ENCODE results near the gene EMILIN1. TPM values are rescaled to one million over a fixed set of nuclear protein-coding genes. Genes with fewer than 3 reads are reported as not detected.
A peak's percentile ranks its signal among the peaks of the same experiment; 100 is the strongest.

EMILIN1 gene
- total and polyA plus RNA-seq, 10 of the 15 experiments (the other 5 are each of a cell fraction or from before 2014, with no cell fraction given): 0.01 to 2.3 (median 1.2) TPM; not detected in 2

DNA sequence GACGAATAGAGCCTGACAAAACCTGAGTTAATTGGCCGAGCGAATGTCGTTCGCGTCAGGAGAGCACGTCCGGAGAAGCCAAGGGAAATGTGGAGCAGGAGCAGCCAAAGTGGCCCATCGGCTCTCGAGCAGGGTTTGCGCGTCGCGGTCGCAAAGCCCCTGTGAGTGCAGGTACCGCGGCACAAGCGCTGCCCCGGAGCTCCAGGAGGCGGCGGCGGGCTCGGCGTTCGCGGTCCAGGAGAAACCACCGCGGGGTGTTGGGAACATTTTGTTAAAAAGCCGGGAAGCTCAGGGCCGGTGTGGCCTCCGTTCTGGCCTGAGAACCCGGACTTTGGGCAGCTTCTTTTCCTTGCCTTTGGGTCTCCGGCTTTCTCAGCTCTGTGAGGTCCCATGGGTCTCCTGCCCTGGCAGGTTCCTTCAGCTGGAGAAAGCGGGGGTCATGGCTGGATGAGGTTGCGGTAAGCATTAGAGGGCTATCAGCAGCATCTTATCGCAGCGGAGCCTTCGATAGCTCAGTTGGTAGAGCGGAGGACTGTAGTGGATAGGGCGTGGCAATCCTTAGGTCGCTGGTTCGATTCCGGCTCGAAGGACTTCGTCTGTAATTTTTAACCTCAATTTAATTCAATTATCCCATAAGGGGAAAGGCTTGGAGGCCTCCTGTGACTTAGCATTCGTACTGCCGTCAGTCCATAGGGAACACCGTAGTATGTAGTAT lies 28.0 kb upstream of the EMILIN1 start (continued):
- TF ChIP-seq RAD21 (IDR thresholded peaks at IDR 0.05; ENCODE audit: insufficient read depth, low read depth, low read length): no peak
- TF ChIP-seq PAX8 (IDR thresholded peaks at IDR 0.05): 0 out of 2 replicates have a peak, but pooled peaks have one; percentile 37
- no peak for TF ChIP-seq FOXM1 (IDR thresholded peaks at IDR 0.05; ENCODE audit: low read depth, low read length)
- TF ChIP-seq RFX5 (IDR thresholded peaks at IDR 0.05; ENCODE audit: low read depth, low read length): no peak
- TF ChIP-seq GATAD2B (conservative IDR thresholded peaks at IDR 0.05; ENCODE audit: low read depth): peak; percentile 45; the same call in 1 of the 2 replicates
- TF ChIP-seq SMAD1 (IDR thresholded peaks at IDR 0.05; ENCODE audit: low read depth, partially characterized antibody): no peak
- TF ChIP-seq, protein P1, sequence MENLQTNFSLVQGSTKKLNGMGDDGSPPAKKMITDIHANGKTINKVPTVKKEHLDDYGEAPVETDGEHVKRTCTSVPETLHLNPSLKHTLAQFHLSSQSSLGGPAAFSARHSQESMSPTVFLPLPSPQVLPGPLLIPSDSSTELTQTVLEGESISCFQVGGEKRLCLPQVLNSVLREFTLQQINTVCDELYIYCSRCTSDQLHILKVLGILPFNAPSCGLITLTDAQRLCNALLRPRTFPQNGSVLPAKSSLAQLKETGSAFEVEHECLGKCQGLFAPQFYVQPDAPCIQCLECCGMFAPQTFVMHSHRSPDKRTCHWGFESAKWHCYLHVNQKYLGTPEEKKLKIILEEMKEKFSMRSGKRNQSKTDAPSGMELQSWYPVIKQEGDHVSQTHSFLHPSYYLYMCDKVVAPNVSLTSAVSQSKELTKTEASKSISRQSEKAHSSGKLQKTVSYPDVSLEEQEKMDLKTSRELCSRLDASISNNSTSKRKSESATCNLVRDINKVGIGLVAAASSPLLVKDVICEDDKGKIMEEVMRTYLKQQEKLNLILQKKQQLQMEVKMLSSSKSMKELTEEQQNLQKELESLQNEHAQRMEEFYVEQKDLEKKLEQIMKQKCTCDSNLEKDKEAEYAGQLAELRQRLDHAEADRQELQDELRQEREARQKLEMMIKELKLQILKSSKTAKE (IDR thresholded peaks at IDR 0.05; ENCODE audit: low read depth, poor library complexity, severe bottlenecking): peak; percentile 92
- TF ChIP-seq, protein P2, sequence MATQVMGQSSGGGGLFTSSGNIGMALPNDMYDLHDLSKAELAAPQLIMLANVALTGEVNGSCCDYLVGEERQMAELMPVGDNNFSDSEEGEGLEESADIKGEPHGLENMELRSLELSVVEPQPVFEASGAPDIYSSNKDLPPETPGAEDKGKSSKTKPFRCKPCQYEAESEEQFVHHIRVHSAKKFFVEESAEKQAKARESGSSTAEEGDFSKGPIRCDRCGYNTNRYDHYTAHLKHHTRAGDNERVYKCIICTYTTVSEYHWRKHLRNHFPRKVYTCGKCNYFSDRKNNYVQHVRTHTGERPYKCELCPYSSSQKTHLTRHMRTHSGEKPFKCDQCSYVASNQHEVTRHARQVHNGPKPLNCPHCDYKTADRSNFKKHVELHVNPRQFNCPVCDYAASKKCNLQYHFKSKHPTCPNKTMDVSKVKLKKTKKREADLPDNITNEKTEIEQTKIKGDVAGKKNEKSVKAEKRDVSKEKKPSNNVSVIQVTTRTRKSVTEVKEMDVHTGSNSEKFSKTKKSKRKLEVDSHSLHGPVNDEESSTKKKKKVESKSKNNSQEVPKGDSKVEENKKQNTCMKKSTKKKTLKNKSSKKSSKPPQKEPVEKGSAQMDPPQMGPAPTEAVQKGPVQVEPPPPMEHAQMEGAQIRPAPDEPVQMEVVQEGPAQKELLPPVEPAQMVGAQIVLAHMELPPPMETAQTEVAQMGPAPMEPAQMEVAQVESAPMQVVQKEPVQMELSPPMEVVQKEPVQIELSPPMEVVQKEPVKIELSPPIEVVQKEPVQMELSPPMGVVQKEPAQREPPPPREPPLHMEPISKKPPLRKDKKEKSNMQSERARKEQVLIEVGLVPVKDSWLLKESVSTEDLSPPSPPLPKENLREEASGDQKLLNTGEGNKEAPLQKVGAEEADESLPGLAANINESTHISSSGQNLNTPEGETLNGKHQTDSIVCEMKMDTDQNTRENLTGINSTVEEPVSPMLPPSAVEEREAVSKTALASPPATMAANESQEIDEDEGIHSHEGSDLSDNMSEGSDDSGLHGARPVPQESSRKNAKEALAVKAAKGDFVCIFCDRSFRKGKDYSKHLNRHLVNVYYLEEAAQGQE (IDR thresholded peaks at IDR 0.05; ENCODE audit: low read depth, low read length): 0 out of 2 replicates have a peak, but pooled peaks have one; percentile 2
- TF ChIP-seq, protein P3, sequence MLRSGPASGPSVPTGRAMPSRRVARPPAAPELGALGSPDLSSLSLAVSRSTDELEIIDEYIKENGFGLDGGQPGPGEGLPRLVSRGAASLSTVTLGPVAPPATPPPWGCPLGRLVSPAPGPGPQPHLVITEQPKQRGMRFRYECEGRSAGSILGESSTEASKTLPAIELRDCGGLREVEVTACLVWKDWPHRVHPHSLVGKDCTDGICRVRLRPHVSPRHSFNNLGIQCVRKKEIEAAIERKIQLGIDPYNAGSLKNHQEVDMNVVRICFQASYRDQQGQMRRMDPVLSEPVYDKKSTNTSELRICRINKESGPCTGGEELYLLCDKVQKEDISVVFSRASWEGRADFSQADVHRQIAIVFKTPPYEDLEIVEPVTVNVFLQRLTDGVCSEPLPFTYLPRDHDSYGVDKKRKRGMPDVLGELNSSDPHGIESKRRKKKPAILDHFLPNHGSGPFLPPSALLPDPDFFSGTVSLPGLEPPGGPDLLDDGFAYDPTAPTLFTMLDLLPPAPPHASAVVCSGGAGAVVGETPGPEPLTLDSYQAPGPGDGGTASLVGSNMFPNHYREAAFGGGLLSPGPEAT (IDR thresholded peaks at IDR 0.05; ENCODE audit: low read depth): no peak
- no peak for TF ChIP-seq NR2C2 (IDR thresholded peaks at IDR 0.05; ENCODE audit: borderline replicate concordance, control insufficient read depth, insufficient read length, low read depth)
- TF ChIP-seq NRF1 (conservative IDR thresholded peaks at IDR 0.05; ENCODE audit: low read depth, low read length): no peak
- TF ChIP-seq ATF7 (IDR thresholded peaks at IDR 0.05; ENCODE audit: low read depth): peak; percentile 49; the same call in 1 of the 2 replicates
- TF ChIP-seq BHLHE40 (IDR thresholded peaks at IDR 0.05; ENCODE audit: borderline replicate concordance in 1 of 2, low read depth in 2 of 2, low read length in 1 of 2): peak in 1 of 2 experiments; percentile 28; a peak in 1 of 4 replicates
- 0 out of 2 replicates have a peak, but pooled peaks have one; percentile 26 for TF ChIP-seq RCOR1 (conservative IDR thresholded peaks at IDR 0.05; ENCODE audit: low read depth, low read length)
- TF ChIP-seq FOS (IDR thresholded peaks at IDR 0.05; ENCODE audit: borderline replicate concordance, extremely low read depth, insufficient read length): no peak
- TF ChIP-seq ZNF384 (IDR thresholded peaks at IDR 0.05; ENCODE audit: borderline replicate concordance, low read depth, low read length): no peak
- no peak; the same call in 1 of the 2 replicates for TF ChIP-seq NBN (IDR thresholded peaks at IDR 0.05)
- no peak for TF ChIP-seq YBX1 (IDR thresholded peaks at IDR 0.05)
- TF ChIP-seq JUND (IDR thresholded peaks at IDR 0.05; ENCODE audit: low read depth, low read length): no peak
- no peak for TF ChIP-seq ZNF217 (IDR thresholded peaks at IDR 0.05)
- TF ChIP-seq RB1 (IDR thresholded peaks at IDR 0.05; ENCODE audit: borderline replicate concordance): peak; percentile 35; the same call in 1 of the 2 replicates
- TF ChIP-seq SIN3A (IDR thresholded peaks at IDR 0.05; ENCODE audit: low read depth, low read length): no peak

All from GM12878 (cell line).